IMR-90 (cell line): Measurements from ENCODE around the gene DAB1. TPM values are rescaled to one million over a fixed set of nuclear protein-coding genes. Genes with fewer than 3 reads are reported as not detected.
A peak's percentile ranks its signal among the peaks of the same experiment; 100 is the strongest.

ENCODE experiments used
- ATAC-seq: fragments of 200-7000 bp; cut with Tn5 transposase; 2 replicates; pipeline ENCODE4 v1.9.1; 2020; ENCODE audit warnings: low read depth, mild to moderate bottlenecking, moderate library complexity
- BruUV-seq: library from RNA; stranded (reverse); fragments of 400-500 nt; replicated peaks from 2 replicates; lab custom pipeline; 2021; lab: Mats Ljungman, UMichigan
- CTCF ChIA-PET: fragments of 300-600 bp; formaldehyde crosslinking; extraction: SDS; loops from one replicate; lab custom pipeline; 2021; ENCODE audit warnings: antibody characterized with exemption; lab: Yijun Ruan, JAX
- POLR2A ChIA-PET: fragments of 300-600 bp; sonication (Branson Sonifier 250); formaldehyde crosslinking; loops from one replicate; lab custom pipeline; 2022; ENCODE audit warnings: antibody characterized with exemption; ENCODE audit not compliant: unreplicated experiment; lab: Charles Lee
- DNase-seq: peaks from one replicate; pipeline ENCODE4 v3.0.0; 2013
- H2AFZ ChIP-seq: replicated peaks from 2 replicates; pipeline ENCODE3; 2013; ENCODE audit warnings: low read length, mild to moderate bottlenecking; ENCODE audit not compliant: poor library complexity
- H2AK5ac ChIP-seq: 2 replicates; pipeline ENCODE4 v1.6.1; 2013; ENCODE audit warnings: low read depth, low read length, inconsistent platforms
- H2AK9ac ChIP-seq: replicated peaks from 2 replicates; pipeline ENCODE3; 2013; ENCODE audit warnings: mild to moderate bottlenecking, low read depth, low read length, moderate library complexity; ENCODE audit not compliant: poor library complexity
- H2BK120ac ChIP-seq: 2 replicates; pipeline ENCODE4 v1.6.1; 2013; ENCODE audit warnings: low read depth, low read length, inconsistent platforms
- H2BK15ac ChIP-seq: 3 replicates; pipeline ENCODE4 v1.6.1; 2013; ENCODE audit warnings: low read depth, low read length, inconsistent platforms
- H2BK20ac ChIP-seq: 2 replicates; pipeline ENCODE4 v1.6.1; 2013; ENCODE audit warnings: low read depth, mild to moderate bottlenecking, inconsistent platforms, low read length, moderate library complexity
- H2BK5ac ChIP-seq: 2 replicates; pipeline ENCODE4 v1.6.1; 2013; ENCODE audit warnings: mild to moderate bottlenecking, low read depth, low read length, inconsistent platforms; ENCODE audit not compliant: poor library complexity, severe bottlenecking
- H3K14ac ChIP-seq: replicated peaks from 2 replicates; pipeline ENCODE4 v1.6.1; 2013; ENCODE audit warnings: low read depth, low read length, inconsistent platforms
- H3K18ac ChIP-seq: 2 replicates; pipeline ENCODE4 v1.6.1; 2013; ENCODE audit warnings: low read depth, low read length, control low read depth
- H3K23ac ChIP-seq: 2 replicates; pipeline ENCODE4 v1.6.1; 2013; ENCODE audit warnings: low read depth, low read length, inconsistent platforms
- H3K27ac ChIP-seq: 2 replicates; pipeline ENCODE4 v1.5.1; 2013; ENCODE audit warnings: mild to moderate bottlenecking, control low read depth, low read length; ENCODE audit not compliant: insufficient read depth
- H3K27me3 ChIP-seq: 2 replicates; pipeline ENCODE4 v1.6.1; 2013; ENCODE audit warnings: low read length; ENCODE audit not compliant: control insufficient read depth, insufficient read depth
- H3K36me3 ChIP-seq: 2 replicates; pipeline ENCODE4 v1.6.1; 2013; ENCODE audit warnings: low read length, mixed read lengths; ENCODE audit not compliant: control insufficient read depth, insufficient read depth
- H3K4ac ChIP-seq: 2 replicates; pipeline ENCODE4 v1.6.1; 2013; ENCODE audit warnings: low read depth, low read length, inconsistent platforms
- H3K4me1 ChIP-seq: 2 replicates; pipeline ENCODE4 v1.6.1; 2013; ENCODE audit warnings: low read length, mixed read lengths; ENCODE audit not compliant: control insufficient read depth, insufficient read depth
- H3K4me2 ChIP-seq: 2 replicates; pipeline ENCODE4 v1.6.1; 2013; ENCODE audit warnings: low read depth, mild to moderate bottlenecking, control low read depth, low read length, moderate library complexity
- H3K4me3 ChIP-seq: 2 replicates; pipeline ENCODE4 v1.5.1; 2013; ENCODE audit warnings: low read depth, mild to moderate bottlenecking, control low read depth, low read length, moderate library complexity; ENCODE audit not compliant: insufficient read depth
- H3K56ac ChIP-seq: 2 replicates; pipeline ENCODE4 v1.6.1; 2013; ENCODE audit warnings: low read length, inconsistent platforms; ENCODE audit not compliant: insufficient read depth; ENCODE audit errors: extremely low read depth
- H3K79me1 ChIP-seq, 2 experiments: 2 replicates each; pipeline ENCODE4 v1.6.1; 2013; ENCODE audit warnings: low read length in 2 of 2, inconsistent platforms in 1 of 2, low read depth in 1 of 2
- H3K9ac ChIP-seq: 2 replicates; pipeline ENCODE4 v1.6.1; 2013; ENCODE audit warnings: low read depth, low read length, control low read depth
- H3K9me1 ChIP-seq: 2 replicates; pipeline ENCODE4 v1.6.1; 2013; ENCODE audit warnings: low read length, inconsistent platforms; ENCODE audit not compliant: insufficient read depth
- H3K9me3 ChIP-seq: 2 replicates; pipeline ENCODE4 v1.6.1; 2013; ENCODE audit warnings: low read length; ENCODE audit not compliant: control insufficient read depth, insufficient read depth
- H4K20me1 ChIP-seq: 2 replicates; pipeline ENCODE4 v1.6.1; 2013; ENCODE audit warnings: low read length, inconsistent platforms; ENCODE audit not compliant: insufficient read depth
- H4K5ac ChIP-seq: 2 replicates; pipeline ENCODE4 v1.6.1; 2013; ENCODE audit warnings: mild to moderate bottlenecking, low read depth, low read length, control low read depth
- H4K8ac ChIP-seq, 2 experiments: 2 replicates each; pipeline ENCODE4 v1.6.1; 2013; ENCODE audit warnings: low read depth in 2 of 2, low read length in 2 of 2, control low read depth in 1 of 2, inconsistent platforms in 1 of 2
- H4K91ac ChIP-seq: 2 replicates; pipeline ENCODE4 v1.6.1; 2013; ENCODE audit warnings: low read depth, low read length, inconsistent platforms; ENCODE audit not compliant: insufficient read depth
- BHLHE40 ChIP-seq: fragments of 150-350 bp; IDR thresholded peaks from 2 replicates; pipeline ENCODE4 v1.6.1; 2016; ENCODE audit warnings: mild to moderate bottlenecking, low read depth, low read length
- CEBPB ChIP-seq: IDR thresholded peaks from 2 replicates; pipeline ENCODE4 v1.6.1; 2012; ENCODE audit warnings: low read depth, low read length, improper control_type of control experiment
- CHD1 ChIP-seq: IDR thresholded peaks from 2 replicates; pipeline ENCODE4 v1.6.1; 2012; ENCODE audit warnings: low read depth, low read length, improper control_type of control experiment
- FOS ChIP-seq: fragments of 150-350 bp; IDR thresholded peaks from 2 replicates; pipeline ENCODE4 v1.6.1; 2016; ENCODE audit warnings: low read depth, low read length
- MAFK ChIP-seq: IDR thresholded peaks from 2 replicates; pipeline ENCODE4 v1.6.1; 2012; ENCODE audit warnings: low read depth, low read length, improper control_type of control experiment
- MAZ ChIP-seq: IDR thresholded peaks from 2 replicates; pipeline ENCODE4 v1.6.1; 2012; ENCODE audit warnings: low read depth, mild to moderate bottlenecking, low read length, improper control_type of control experiment, moderate library complexity, borderline replicate concordance
- MXI1 ChIP-seq: IDR thresholded peaks from 2 replicates; pipeline ENCODE4 v1.6.1; 2012; ENCODE audit warnings: low read depth, mild to moderate bottlenecking, low read length, moderate library complexity, borderline replicate concordance
- NFE2L2 ChIP-seq: fragments of 150-350 bp; IDR thresholded peaks from 2 replicates; pipeline ENCODE4 v1.6.1; 2016; ENCODE audit warnings: low read depth, mild to moderate bottlenecking, low read length
- POLR2A ChIP-seq: IDR thresholded peaks from 2 replicates; pipeline ENCODE4 v1.6.1; 2012; ENCODE audit warnings: mild to moderate bottlenecking, low read depth, low read length
- RCOR1 ChIP-seq: IDR thresholded peaks from 2 replicates; pipeline ENCODE4 v1.6.1; 2012; ENCODE audit warnings: mild to moderate bottlenecking, low read length, improper control_type of control experiment; ENCODE audit not compliant: insufficient replicate concordance
- RFX5 ChIP-seq: IDR thresholded peaks from 2 replicates; pipeline ENCODE4 v1.8.0; 2012; ENCODE audit warnings: low read depth, mild to moderate bottlenecking, low read length, moderate library complexity
- SMC3 ChIP-seq: fragments of 150-350 bp; IDR thresholded peaks from 2 replicates; pipeline ENCODE4 v1.6.1; 2016; ENCODE audit warnings: low read depth, mild to moderate bottlenecking, antibody characterized with exemption, low read length, moderate library complexity
- WGBS, 2 experiments: methylation state at CpG; one replicate each; pipeline versions ENCODE4 v1.1.5 to v1.1.7; 2013; ENCODE audit warnings: missing lambda C conversion rate in 2 of 2; ENCODE audit not compliant: insufficient read length in 1 of 2; ENCODE audit errors: extremely low coverage in 2 of 2; 5-methylcytosine and 5-hydroxymethylcytosine counted together
- dilution Hi-C: fragments of 300-500 bp; cut with HindIII; formaldehyde crosslinking; loops from one replicate; pipeline ENCODE4 v1.14.3; 2018; ENCODE audit warnings: low sequenced_read_pairs; ENCODE audit not compliant: unreplicated experiment
- in situ Hi-C: fragments of 300-500 bp; cut with MboI; formaldehyde crosslinking; loops from 3 replicates; pipeline ENCODE4 v1.14.3; 2019; ENCODE audit warnings: low sequenced_read_pairs, inconsistent platforms, mixed read lengths
- intact Hi-C: fragments of 100-400 bp; cut with micrococcal nuclease; formaldehyde crosslinking; loops from 2 replicates; pipeline ENCODE4 v1.10.0; 2022
- polyA plus RNA-seq, 3 experiments: library from polyadenylated mRNA; depleted of rRNA; stranded (reverse); fragments of >200 nt; gene quantifications; 2 replicates each; pipeline ENCODE4 v1.2.3, GENCODE V29; 2012; ENCODE audit warnings: low replicate concordance in 1 of 3
- total RNA-seq: library from RNA; depleted of rRNA; stranded (reverse); fragments of >200 nt; gene quantifications from 2 replicates; pipeline ENCODE4 v1.2.3, GENCODE V29; 2012
- TF ChIP-seq, protein P1 (sequence below): fragments of 150-350 bp; IDR thresholded peaks from 2 replicates; pipeline ENCODE4 v1.6.1; 2016; ENCODE audit warnings: low read depth, mild to moderate bottlenecking, low read length, moderate library complexity, borderline replicate concordance
- TF ChIP-seq, protein P2 (sequence below): conservative IDR thresholded peaks from 2 replicates; pipeline ENCODE4 v1.5.1; 2012; ENCODE audit warnings: mild to moderate bottlenecking, low read depth, low read length, improper control_type of control experiment
- TF ChIP-seq, protein P3 (sequence below): fragments of 150-350 bp; IDR thresholded peaks from 2 replicates; pipeline ENCODE4 v1.6.1; 2017; ENCODE audit warnings: mild to moderate bottlenecking, antibody characterized with exemption, low read length, low read depth

DAB1 gene
- total and polyA plus RNA-seq, 2 of the 4 experiments (the other 2 are of a cell fraction) = 0.18 to 0.41 TPM

DNA sequence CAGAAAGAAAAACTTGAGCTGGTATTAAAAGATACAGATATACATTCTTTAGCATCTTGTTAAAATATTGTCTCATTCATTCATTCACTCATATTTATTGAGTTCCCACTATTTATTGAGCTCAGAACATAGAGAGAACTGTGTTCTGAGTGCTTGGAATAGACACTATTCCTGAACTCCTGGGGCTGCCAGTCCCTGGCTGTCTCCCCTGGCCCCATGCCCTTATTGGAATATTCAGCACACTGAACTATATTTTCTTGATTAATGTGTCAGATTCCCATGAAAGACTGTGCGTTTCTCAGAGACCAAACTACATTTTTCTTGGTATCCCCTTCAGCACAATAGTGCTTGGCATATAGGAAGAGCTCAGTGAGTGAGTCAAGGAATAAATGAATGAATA lies 44.0 kb upstream of the DAB1 start:
- peak overlapping the region; percentile 85 for H3K18ac ChIP-seq
- WGBS, 2 experiments = no CpG with 5 or more reads among the region's 1 CpG
- no peak overlapping the region for H3K4me2 ChIP-seq
- intact Hi-C loops = loop anchor here (5.0 kb wide), 1 partner anchor 636 kb away; no protein-coding TSS in a partner anchor
- H4K20me1 ChIP-seq = no peaks in the 10 kb centered on the region
- H2BK120ac ChIP-seq = peak overlapping the region; percentile 14; the same call in 1 of the 2 replicates
- peak overlapping the region; percentile 35 to 67; a peak in 2 of 4 replicates for H4K8ac ChIP-seq
- no peak for TF ChIP-seq RCOR1
- TF ChIP-seq, protein P1, sequence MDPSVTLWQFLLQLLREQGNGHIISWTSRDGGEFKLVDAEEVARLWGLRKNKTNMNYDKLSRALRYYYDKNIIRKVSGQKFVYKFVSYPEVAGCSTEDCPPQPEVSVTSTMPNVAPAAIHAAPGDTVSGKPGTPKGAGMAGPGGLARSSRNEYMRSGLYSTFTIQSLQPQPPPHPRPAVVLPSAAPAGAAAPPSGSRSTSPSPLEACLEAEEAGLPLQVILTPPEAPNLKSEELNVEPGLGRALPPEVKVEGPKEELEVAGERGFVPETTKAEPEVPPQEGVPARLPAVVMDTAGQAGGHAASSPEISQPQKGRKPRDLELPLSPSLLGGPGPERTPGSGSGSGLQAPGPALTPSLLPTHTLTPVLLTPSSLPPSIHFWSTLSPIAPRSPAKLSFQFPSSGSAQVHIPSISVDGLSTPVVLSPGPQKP = no peak
- TF ChIP-seq, protein P2, sequence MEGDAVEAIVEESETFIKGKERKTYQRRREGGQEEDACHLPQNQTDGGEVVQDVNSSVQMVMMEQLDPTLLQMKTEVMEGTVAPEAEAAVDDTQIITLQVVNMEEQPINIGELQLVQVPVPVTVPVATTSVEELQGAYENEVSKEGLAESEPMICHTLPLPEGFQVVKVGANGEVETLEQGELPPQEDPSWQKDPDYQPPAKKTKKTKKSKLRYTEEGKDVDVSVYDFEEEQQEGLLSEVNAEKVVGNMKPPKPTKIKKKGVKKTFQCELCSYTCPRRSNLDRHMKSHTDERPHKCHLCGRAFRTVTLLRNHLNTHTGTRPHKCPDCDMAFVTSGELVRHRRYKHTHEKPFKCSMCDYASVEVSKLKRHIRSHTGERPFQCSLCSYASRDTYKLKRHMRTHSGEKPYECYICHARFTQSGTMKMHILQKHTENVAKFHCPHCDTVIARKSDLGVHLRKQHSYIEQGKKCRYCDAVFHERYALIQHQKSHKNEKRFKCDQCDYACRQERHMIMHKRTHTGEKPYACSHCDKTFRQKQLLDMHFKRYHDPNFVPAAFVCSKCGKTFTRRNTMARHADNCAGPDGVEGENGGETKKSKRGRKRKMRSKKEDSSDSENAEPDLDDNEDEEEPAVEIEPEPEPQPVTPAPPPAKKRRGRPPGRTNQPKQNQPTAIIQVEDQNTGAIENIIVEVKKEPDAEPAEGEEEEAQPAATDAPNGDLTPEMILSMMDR = no peak
- no peak for TF ChIP-seq MXI1
- TF ChIP-seq, protein P3, sequence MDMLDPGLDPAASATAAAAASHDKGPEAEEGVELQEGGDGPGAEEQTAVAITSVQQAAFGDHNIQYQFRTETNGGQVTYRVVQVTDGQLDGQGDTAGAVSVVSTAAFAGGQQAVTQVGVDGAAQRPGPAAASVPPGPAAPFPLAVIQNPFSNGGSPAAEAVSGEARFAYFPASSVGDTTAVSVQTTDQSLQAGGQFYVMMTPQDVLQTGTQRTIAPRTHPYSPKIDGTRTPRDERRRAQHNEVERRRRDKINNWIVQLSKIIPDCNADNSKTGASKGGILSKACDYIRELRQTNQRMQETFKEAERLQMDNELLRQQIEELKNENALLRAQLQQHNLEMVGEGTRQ = no peak
- no peak for TF ChIP-seq POLR2A
- TF ChIP-seq MAFK = no peak
- no peak for TF ChIP-seq SMC3
- TF ChIP-seq MAZ = no peak
- TF ChIP-seq CHD1 = no peak
- no peak for TF ChIP-seq CEBPB
- no peak for TF ChIP-seq BHLHE40
- no peak for TF ChIP-seq RFX5
- TF ChIP-seq FOS = no peak
- no peak for TF ChIP-seq NFE2L2
- no peak overlapping the region for H3K4me3 ChIP-seq
- peak overlapping the region; percentile 93 for H2BK5ac ChIP-seq
- ChIA-PET POLR2A (no interaction called here), CTCF (interaction anchor here (0.6 kb wide), 1 partner anchor 12 kb away, joined by 3 read pairs; no protein-coding TSS in a partner anchor)
- DNase-seq (no peak), ATAC-seq (no peak)
- H3K56ac ChIP-seq = no peak overlapping the region
- peaks cover 13% of the 10 kb centered on the region for H3K4me1 ChIP-seq
- H3K14ac ChIP-seq = peak overlapping the region; percentile 19; the same call in 1 of the 2 replicates
- H4K5ac ChIP-seq = peak overlapping the region; percentile 45; the same call in 1 of the 2 replicates
- no peak overlapping the region for H3K23ac ChIP-seq
- H3K27ac ChIP-seq = no peak overlapping the region
- H3K4ac ChIP-seq = peak overlapping the region; percentile 41
- H2AK5ac ChIP-seq = no peak overlapping the region; the same call in 1 of the 2 replicates
- dilution Hi-C loops = no loop called here
- no TSS peak for BruUV-seq
- H3K9me1 ChIP-seq = peaks cover 4% of the 10 kb centered on the region; the same call in 1 of the 2 replicates
- H2AK9ac ChIP-seq = no peak overlapping the region
- in situ Hi-C loops = no loop called here
- H3K79me1 ChIP-seq = no peaks in the 10 kb centered on the region
- no peak overlapping the region for H2AFZ ChIP-seq
- H2BK15ac ChIP-seq = no peak overlapping the region; the same call in 2 of the 3 replicates
- H3K27me3 ChIP-seq = no peaks in the 10 kb centered on the region
- no peak overlapping the region for H3K9ac ChIP-seq
- H3K36me3 ChIP-seq = no peaks in the 10 kb centered on the region
- H2BK20ac ChIP-seq = peak overlapping the region; percentile 60
- H4K91ac ChIP-seq = peak overlapping the region; percentile 15; the same call in 1 of the 2 replicates
- H3K9me3 ChIP-seq = no peaks in the 10 kb centered on the region
